ENCODE data around the gene SPATS2.

Gene SPATS2

GRCh38 chr12:49543221-49543913, 176.1 kb downstream of the SPATS2 start:
- DNase-seq: no peak

DNA sequence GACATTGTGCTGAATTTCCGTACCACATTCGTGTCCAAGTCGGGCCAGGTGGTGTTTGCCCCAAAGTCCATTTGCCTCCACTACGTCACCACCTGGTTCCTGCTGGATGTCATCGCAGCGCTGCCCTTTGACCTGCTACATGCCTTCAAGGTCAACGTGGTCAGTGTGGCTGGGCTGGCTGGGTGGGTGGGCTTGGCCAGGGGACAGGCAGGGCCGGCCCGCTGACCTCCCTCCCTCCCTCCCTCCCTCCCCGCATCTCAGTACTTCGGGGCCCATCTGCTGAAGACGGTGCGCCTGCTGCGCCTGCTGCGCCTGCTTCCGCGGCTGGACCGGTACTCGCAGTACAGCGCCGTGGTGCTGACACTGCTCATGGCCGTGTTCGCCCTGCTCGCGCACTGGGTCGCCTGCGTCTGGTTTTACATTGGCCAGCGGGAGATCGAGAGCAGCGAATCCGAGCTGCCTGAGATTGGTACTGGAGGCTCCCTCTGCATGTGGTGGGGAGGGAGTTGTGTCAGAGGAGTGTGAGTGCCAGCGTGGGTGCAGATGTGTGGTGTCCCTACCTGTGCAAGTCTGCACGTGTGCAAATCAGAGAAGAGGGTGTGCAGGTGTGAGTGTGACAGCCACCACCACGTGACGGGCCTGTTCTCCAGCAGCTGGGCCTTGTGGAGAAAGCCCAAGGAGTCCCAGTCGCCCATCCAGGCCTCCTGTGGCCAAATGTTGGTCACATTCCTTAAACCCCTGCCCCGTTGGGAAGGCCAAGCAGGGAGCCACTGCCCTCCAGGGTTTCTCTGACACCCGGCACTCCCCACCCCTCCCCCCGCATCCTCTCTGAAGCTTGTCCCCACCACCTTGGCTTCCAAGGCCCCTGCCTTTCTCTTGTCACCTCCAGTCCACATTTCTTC, 176.9 kb downstream of the SPATS2 start:
- DNase-seq: no peak

- no peak for DNase-seq
Observed at GRCh38 chr12:49545815-49546214, 178.6 kb downstream of the SPATS2 start.

- no peak for DNase-seq
Observed at GRCh38 chr12:49546481-49546880, 179.2 kb downstream of the SPATS2 start.

DNA sequence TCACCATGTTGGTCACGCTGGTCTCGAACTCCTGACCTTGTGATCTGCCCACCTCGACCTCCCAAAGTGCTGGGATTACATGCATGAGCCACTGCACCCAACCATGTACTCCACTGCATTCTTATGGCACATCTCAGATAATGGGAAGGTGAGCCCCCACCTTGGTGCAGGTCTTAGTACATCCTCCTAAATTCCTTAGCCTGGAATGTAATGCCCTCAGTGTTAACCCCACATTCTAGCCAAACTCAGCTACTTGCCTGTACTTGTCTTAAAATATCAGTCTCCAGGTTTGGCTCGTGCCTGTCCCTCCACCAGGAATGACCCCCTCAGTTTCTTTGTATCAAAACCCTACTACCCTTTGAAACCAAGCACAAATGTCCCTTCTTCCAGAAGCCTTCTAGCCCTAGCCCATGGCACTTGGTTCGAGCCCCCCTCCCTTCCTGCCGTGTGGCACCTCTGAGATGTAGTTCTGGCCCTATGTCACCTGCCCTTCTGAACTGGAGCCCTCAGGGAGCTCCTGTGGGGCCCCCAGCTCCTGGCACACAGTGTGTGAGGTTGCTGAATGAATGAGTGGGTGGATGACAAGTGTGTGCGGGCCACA, 179.9 kb downstream of the SPATS2 start:
- DNase-seq: no peak

- no peak for DNase-seq
Observed at GRCh38 chr12:49548481-49548821, 181.2 kb downstream of the SPATS2 start.

DNA sequence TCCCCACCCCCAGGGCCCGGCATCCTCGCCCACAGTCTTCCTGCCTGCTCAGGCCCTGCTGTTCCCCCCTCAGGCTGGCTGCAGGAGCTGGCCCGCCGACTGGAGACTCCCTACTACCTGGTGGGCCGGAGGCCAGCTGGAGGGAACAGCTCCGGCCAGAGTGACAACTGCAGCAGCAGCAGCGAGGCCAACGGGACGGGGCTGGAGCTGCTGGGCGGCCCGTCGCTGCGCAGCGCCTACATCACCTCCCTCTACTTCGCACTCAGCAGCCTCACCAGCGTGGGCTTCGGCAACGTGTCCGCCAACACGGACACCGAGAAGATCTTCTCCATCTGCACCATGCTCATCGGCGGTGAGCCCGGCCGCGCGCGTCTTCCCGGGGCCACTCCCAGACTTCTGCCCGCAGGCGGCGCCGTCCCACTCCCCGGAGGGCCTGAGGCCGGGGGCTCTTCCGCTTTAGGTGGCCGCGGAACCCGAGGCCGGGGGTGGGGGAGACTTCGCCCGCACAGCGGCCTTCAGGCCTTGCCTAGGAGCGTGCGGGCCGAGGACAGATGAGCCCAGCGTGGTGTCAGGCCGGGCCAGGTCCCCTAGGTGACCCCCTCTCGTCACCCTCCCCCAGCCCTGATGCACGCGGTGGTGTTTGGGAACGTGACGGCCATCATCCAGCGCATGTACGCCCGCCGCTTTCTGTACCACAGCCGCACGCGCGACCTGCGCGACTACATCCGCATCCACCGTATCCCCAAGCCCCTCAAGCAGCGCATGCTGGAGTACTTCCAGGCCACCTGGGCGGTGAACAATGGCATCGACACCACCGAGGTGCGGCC, 181.8 kb downstream of the SPATS2 start:
- DNase-seq: no peak

DNA sequence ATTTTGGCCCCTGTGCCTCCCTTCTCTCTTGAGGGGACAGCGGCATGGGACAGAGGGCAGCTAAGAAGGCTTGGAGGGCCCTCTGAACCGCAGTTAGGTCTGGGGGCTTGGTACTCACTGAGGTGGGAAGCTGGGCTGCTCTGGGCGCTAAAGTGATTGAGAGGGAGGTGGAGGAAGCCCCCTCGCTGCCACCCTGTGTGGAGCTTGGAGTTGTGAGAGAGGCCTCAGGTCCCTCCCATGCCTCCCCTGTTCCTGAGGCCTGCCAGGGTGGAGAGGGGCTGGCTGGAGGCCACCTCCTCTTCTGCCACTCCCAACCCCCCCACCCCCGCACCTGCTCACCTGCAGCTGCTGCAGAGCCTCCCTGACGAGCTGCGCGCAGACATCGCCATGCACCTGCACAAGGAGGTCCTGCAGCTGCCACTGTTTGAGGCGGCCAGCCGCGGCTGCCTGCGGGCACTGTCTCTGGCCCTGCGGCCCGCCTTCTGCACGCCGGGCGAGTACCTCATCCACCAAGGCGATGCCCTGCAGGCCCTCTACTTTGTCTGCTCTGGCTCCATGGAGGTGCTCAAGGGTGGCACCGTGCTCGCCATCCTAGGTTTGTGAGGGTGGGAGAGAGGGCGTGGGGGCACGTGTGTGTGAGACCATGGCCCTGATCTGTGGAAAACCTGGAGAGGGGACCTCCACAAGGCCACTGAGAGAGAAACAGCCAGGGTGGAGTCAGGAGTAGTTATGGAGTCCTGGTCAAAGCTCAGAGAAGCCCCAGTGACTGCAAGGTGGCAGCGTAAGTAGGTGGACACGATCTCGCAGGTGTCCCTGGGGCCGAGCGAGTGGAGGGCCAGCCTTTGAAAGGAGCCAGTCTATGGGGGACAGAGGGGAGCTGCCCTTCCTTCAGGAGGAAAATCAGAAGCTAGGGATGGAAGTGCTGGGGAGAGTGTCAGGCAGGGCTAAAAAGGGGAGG, 182.8 kb downstream of the SPATS2 start:
- DNase-seq: no peak

- no peak for DNase-seq
Observed at GRCh38 chr12:49550693-49551252, 183.5 kb downstream of the SPATS2 start.

- no peak for DNase-seq
Observed at GRCh38 chr12:49552014-49552413, 184.8 kb downstream of the SPATS2 start.

DNA sequence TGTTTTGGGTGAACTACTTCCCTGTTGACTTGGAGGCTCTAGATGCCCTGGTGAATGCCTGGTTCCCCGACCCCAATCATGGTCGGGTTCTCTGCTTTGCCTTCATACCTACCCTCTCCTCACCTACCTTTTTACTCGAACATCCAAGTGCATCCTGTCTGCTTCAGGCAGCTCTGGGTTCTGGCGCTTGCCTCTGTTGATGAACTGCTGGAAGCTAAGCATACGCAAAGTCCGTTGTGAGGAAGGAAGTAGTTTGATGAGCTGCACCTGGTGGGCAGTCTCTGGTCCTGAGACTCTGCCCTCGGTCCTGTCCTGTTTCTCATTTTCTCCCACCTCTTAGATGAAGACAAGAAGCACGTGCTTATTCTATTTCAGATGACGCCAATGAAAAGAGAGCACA, 185.2 kb downstream of the SPATS2 start:
- DNase-seq: no peak

- DNase-seq: no peak
Observed at GRCh38 chr12:49552899-49553298, 185.6 kb downstream of the SPATS2 start.

DNA sequence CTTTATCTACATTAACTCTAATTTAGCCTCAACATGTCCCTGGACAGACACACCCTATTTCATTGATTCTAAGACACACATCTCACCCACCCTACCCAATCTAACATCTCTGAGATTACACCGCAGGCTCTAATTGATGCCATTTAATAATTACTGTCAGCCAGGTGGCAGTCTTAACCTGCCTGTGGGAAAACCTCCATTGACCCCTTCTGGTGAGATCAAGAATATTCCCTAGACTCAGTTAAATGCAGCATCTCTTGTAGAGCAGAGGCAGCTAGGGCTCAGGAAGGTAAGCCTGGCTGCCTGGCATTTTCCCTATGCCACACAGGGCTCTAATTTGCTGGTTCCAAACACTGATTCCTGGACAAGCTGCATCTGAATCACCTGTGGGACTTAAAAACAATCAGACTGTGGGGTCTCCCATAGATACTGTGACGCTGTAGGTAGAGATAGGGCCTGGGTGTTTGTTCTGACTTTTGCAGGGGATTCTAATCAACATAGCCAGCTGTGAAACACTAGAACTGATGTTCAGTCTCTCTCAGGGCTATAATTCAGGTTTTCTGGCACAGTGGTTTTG, 186.3 kb downstream of the SPATS2 start:
- no peak for DNase-seq

DNA sequence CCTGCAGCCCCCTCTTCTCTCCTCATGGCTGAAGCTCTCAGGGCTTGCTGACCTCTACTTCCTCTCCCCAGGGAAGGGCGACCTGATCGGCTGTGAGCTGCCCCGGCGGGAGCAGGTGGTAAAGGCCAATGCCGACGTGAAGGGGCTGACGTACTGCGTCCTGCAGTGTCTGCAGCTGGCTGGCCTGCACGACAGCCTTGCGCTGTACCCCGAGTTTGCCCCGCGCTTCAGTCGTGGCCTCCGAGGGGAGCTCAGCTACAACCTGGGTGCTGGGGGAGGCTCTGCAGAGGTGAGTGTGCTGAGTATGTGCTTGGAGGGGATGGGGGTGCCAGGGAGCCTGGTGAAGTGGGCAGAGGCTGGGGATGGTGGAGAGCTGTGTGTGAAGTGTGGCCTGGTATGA, 187.0 kb downstream of the SPATS2 start:
- DNase-seq: no peak

DNA sequence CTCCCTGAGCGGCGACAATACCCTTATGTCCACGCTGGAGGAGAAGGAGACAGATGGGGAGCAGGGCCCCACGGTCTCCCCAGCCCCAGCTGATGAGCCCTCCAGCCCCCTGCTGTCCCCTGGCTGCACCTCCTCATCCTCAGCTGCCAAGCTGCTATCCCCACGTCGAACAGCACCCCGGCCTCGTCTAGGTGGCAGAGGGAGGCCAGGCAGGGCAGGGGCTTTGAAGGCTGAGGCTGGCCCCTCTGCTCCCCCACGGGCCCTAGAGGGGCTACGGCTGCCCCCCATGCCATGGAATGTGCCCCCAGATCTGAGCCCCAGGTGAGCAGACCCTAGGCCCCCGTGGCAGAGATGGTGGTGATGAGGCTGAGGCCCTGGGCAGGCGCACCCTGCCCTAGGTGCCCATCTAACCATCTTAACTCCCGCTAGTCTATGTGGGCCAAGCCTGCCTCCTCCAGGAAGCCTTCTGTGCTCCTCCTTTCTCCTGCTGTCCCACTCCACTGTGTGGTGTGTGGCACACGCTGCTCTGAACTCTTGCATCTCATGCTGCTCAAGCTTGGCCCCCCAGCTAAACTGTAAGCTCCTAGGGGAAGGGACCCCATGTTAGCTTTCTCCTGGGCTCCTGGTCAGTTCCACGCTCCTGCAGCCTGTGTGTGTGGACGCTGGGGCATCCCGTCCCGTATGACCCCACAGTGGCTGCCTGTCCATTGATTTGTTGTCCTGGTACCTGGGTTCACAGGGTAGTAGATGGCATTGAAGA, 188.5 kb downstream of the SPATS2 start:
- DNase-seq: no peak

- no peak for DNase-seq
Observed at GRCh38 chr12:49556391-49557186, 189.3 kb downstream of the SPATS2 start.

DNA sequence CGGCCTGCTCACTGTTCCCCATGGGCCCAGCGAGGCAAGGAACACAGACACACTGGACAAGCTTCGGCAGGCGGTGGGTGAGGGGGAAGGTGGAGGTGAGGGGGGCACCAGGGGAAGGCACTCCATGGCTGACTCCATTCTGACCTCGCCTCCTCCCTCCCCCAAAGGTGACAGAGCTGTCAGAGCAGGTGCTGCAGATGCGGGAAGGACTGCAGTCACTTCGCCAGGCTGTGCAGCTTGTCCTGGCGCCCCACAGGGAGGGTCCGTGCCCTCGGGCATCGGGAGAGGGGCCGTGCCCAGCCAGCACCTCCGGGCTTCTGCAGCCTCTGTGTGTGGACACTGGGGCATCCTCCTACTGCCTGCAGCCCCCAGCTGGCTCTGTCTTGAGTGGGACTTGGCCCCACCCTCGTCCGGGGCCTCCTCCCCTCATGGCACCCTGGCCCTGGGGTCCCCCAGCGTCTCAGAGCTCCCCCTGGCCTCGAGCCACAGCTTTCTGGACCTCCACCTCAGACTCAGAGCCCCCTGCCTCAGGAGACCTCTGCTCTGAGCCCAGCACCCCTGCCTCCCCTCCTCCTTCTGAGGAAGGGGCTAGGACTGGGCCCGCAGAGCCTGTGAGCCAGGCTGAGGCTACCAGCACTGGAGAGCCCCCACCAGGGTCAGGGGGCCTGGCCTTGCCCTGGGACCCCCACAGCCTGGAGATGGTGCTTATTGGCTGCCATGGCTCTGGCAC, 190.1 kb downstream of the SPATS2 start:
- DNase-seq: no peak

GRCh38 chr12:49557917-49558215, 190.6 kb downstream of the SPATS2 start:
- no peak for DNase-seq

DNA sequence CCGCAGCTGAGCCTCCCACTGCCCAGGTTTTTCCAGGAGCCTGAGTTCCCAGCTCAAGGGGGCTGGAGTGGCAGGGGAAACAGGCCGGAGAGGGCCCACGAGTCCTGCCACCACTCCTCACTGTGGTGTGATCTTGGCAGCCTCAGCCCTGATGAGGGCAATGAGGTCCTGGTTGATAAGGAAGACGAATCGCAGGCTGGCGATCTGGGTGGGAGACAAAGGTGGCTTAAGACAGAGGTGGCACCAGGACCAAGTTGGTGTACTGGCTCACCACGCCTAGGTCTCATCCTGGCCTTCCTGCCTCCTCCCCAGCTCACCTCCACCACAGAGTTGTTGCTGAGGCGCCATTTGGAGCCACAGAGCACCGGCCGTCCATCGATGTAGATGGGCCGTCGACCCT, 191.3 kb downstream of the SPATS2 start:
- DNase-seq: no peak

Measured in GDM1 (cell line).